ENCODE data around the gene VPS37C. TPM values are rescaled to one million over a fixed set of nuclear protein-coding genes. Genes with fewer than 3 reads are reported as not detected.
A peak's percentile ranks its signal among the peaks of the same experiment; 100 is the strongest.

Gene VPS37C
- total and polyA plus RNA-seq, 2 of the 13 experiments (the other 11 are each of a cell fraction or from before 2014, with no cell fraction given) = 7.5 to 8.8 TPM

DNA sequence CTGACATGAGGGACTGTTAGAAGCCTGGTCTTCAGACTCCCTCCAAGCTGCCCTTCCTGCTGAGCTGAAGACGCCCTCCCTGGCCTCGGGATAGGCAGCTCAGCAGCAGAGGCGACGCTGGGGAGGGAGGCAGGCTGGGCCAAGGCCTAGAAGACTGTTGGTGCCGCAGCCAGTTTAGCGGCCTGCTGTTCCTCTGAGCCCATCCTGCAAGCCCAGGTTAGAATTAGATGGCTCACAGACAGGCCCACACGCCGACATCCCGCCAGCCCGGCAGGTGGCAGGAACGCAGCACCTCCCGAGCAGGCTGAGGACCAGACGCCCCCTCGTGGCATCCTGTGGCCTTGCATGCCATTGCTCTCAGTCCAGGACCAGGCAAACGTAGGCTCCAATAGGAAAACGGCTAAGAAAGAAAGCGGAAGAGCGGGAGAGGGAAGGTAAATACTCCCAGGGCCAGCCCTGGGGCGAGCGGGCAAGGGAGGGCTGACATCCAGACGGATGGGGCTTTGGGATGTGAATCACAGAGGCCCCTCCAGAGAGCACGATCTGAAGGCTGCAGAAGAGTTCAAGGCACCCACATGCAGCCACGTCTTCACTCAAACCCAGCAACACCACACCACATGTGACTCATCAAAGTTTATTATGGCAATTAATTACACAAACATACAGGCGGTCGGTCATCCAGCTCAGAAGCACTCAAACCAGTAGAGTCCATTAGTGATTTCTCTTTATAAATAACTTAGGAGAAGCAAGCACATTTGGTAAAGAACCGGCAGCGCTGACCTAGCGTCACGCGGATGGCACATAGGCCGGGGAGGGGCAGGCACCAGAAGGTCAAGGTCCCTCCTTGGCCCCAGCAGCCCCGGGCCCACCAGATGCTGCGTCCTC is 31.3 kb downstream of the VPS37C start (continued):
- TF ChIP-seq FOXA1 (IDR thresholded peaks at IDR 0.05) = no peak
- TF ChIP-seq FOXA1 (CRISPR knock-in tag; IDR thresholded peaks at IDR 0.05) = peak; percentile 37; the same call in 1 of the 2 replicates
- TF ChIP-seq, protein P1, sequence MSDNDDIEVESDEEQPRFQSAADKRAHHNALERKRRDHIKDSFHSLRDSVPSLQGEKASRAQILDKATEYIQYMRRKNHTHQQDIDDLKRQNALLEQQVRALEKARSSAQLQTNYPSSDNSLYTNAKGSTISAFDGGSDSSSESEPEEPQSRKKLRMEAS (IDR thresholded peaks at IDR 0.05) = peak; percentile 81
- peak; percentile 58 for TF ChIP-seq HNRNPLL (IDR thresholded peaks at IDR 0.05; ENCODE audit: low read depth, low read length, poor library complexity, severe bottlenecking)
- 0 out of 2 replicates have a peak, but pooled peaks have one; percentile 14 for TF ChIP-seq SP5 (CRISPR knock-in tag; IDR thresholded peaks at IDR 0.05; ENCODE audit: borderline replicate concordance, low read depth)
- TF ChIP-seq, protein P2, sequence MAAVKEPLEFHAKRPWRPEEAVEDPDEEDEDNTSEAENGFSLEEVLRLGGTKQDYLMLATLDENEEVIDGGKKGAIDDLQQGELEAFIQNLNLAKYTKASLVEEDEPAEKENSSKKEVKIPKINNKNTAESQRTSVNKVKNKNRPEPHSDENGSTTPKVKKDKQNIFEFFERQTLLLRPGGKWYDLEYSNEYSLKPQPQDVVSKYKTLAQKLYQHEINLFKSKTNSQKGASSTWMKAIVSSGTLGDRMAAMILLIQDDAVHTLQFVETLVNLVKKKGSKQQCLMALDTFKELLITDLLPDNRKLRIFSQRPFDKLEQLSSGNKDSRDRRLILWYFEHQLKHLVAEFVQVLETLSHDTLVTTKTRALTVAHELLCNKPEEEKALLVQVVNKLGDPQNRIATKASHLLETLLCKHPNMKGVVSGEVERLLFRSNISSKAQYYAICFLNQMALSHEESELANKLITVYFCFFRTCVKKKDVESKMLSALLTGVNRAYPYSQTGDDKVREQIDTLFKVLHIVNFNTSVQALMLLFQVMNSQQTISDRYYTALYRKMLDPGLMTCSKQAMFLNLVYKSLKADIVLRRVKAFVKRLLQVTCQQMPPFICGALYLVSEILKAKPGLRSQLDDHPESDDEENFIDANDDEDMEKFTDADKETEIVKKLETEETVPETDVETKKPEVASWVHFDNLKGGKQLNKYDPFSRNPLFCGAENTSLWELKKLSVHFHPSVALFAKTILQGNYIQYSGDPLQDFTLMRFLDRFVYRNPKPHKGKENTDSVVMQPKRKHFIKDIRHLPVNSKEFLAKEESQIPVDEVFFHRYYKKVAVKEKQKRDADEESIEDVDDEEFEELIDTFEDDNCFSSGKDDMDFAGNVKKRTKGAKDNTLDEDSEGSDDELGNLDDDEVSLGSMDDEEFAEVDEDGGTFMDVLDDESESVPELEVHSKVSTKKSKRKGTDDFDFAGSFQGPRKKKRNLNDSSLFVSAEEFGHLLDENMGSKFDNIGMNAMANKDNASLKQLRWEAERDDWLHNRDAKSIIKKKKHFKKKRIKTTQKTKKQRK (IDR thresholded peaks at IDR 0.05; ENCODE audit: low read length) = no peak
- TF ChIP-seq FOSL1 (CRISPR knock-in tag; IDR thresholded peaks at IDR 0.05; ENCODE audit: borderline replicate concordance) = no peak
- peak; percentile 52 for TF ChIP-seq PHF8 (CRISPR knock-in tag; IDR thresholded peaks at IDR 0.05)
- 0 out of 2 replicates have a peak, but pooled peaks have one; percentile 47 for TF ChIP-seq PHF21A (CRISPR knock-in tag; IDR thresholded peaks at IDR 0.05)
- TF ChIP-seq ZNF781 (CRISPR knock-in tag; IDR thresholded peaks at IDR 0.05; ENCODE audit: borderline replicate concordance, not compliant biosample characterization) = peak; percentile 27
- peak; percentile 47; the same call in 1 of the 2 replicates for TF ChIP-seq RARA (CRISPR knock-in tag; IDR thresholded peaks at IDR 0.05)
- TF ChIP-seq ZBTB14 (CRISPR knock-in tag; IDR thresholded peaks at IDR 0.05) = no peak
- no peak for TF ChIP-seq KAT2B (IDR thresholded peaks at IDR 0.05; ENCODE audit: borderline replicate concordance, low read depth, low read length)
- TF ChIP-seq GMEB1 (CRISPR knock-in tag; IDR thresholded peaks at IDR 0.05; ENCODE audit: borderline replicate concordance) = 0 out of 2 replicates have a peak, but pooled peaks have one; percentile 19
- no peak for TF ChIP-seq CENPX (CRISPR knock-in tag; IDR thresholded peaks at IDR 0.05)
- TF ChIP-seq KAT8 (CRISPR knock-in tag; IDR thresholded peaks at IDR 0.05) = peak; percentile 85
- peak; percentile 80; the same call in 1 of the 2 replicates for TF ChIP-seq ZNF747 (CRISPR knock-in tag; IDR thresholded peaks at IDR 0.05; ENCODE audit: borderline replicate concordance)
- TF ChIP-seq MYC (CRISPR knock-in tag; IDR thresholded peaks at IDR 0.05; ENCODE audit: borderline replicate concordance) = peak; percentile 78; the same call in 1 of the 2 replicates
- TF ChIP-seq, protein P3, sequence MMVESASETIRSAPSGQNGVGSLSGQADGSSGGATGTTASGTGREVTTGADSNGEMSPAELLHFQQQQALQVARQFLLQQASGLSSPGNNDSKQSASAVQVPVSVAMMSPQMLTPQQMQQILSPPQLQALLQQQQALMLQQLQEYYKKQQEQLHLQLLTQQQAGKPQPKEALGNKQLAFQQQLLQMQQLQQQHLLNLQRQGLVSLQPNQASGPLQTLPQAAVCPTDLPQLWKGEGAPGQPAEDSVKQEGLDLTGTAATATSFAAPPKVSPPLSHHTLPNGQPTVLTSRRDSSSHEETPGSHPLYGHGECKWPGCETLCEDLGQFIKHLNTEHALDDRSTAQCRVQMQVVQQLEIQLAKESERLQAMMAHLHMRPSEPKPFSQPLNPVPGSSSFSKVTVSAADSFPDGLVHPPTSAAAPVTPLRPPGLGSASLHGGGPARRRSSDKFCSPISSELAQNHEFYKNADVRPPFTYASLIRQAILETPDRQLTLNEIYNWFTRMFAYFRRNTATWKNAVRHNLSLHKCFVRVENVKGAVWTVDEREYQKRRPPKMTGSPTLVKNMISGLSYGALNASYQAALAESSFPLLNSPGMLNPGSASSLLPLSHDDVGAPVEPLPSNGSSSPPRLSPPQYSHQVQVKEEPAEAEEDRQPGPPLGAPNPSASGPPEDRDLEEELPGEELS (CRISPR knock-in tag; IDR thresholded peaks at IDR 0.05) = peak; percentile 60; the same call in 1 of the 2 replicates
- TF ChIP-seq ISX (CRISPR knock-in tag; conservative IDR thresholded peaks at IDR 0.05) = 0 out of 2 replicates have a peak, but pooled peaks have one; percentile 31
- peak; percentile 99 for TF ChIP-seq RAD21 (CRISPR knock-in tag; IDR thresholded peaks at IDR 0.05)

Data from HepG2 (cell line).